Gastrocnemius medialis (tissue), 4 donors: ENCODE measurements around the gene NFATC4.

Source experiments
- POLR2A ChIP-seq, 2 donors: fragments of 450-650 bp; IDR thresholded peaks; one replicate each; pipeline ENCODE4 v1.6.1; 2017; ENCODE audit warnings: antibody characterized with exemption in 2 of 2, mild to moderate bottlenecking in 2 of 2, moderate library complexity in 2 of 2
- TF ChIP-seq, protein P1 (sequence below), 5 experiments: fragments of 450-650 bp in 3 of 5; fragments of 200-600 bp in 2 of 5; sonication (generic) in 2 of 5; IDR thresholded peaks in 4 of 5; conservative IDR thresholded peaks in 1 of 5; 1 replicate in 4 of 5; 2 replicates in 1 of 5; pipeline ENCODE4 v1.5.1; 2016 to 2019; ENCODE audit warnings: antibody characterized with exemption in 5 of 5, mild to moderate bottlenecking in 3 of 5, moderate library complexity in 3 of 5

DNA sequence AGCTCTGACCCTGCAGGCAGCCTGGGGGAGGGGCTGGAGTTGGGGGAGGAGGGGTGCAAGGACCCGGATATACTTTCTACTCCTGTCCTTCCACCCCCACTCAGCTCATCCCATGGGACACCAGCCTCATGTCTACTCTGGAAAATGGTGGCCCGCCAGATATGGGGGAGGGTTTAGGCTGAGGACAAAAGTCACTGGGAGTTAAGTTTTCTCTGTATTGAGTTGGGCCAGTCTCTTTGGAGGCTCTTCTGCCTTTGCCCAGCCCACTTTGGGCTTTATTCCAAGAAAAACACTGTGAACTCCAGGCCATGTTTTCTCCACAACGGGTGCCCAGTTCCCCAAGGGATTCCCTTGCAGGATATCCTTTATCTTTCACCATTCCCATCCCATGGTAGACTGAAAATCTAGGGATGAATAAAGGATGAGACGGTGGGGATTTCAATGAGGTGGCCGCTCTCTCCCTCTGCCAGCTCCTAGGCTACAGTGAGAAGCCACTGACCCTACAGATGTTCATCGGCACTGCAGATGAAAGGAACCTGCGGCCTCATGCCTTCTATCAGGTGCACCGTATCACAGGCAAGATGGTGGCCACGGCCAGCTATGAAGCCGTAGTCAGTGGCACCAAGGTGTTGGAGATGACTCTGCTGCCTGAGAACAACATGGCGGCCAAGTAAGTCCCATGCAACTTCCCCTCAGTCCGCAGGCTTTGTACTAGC, 4.9 kb downstream of the NFATC4 start:
- TF ChIP-seq, protein P1, sequence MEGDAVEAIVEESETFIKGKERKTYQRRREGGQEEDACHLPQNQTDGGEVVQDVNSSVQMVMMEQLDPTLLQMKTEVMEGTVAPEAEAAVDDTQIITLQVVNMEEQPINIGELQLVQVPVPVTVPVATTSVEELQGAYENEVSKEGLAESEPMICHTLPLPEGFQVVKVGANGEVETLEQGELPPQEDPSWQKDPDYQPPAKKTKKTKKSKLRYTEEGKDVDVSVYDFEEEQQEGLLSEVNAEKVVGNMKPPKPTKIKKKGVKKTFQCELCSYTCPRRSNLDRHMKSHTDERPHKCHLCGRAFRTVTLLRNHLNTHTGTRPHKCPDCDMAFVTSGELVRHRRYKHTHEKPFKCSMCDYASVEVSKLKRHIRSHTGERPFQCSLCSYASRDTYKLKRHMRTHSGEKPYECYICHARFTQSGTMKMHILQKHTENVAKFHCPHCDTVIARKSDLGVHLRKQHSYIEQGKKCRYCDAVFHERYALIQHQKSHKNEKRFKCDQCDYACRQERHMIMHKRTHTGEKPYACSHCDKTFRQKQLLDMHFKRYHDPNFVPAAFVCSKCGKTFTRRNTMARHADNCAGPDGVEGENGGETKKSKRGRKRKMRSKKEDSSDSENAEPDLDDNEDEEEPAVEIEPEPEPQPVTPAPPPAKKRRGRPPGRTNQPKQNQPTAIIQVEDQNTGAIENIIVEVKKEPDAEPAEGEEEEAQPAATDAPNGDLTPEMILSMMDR (IDR thresholded peaks at IDR 0.05 in 4 of 5, conservative IDR thresholded peaks at IDR 0.05 in 1 of 5): no peak
- no peak for TF ChIP-seq POLR2A (IDR thresholded peaks at IDR 0.05)
